Vagina (tissue), 2 donors: ENCODE measurements around the gene TTL. TPM values are rescaled to one million over a fixed set of nuclear protein-coding genes. Genes with fewer than 3 reads are reported as not detected.
A peak's percentile ranks its signal among the peaks of the same experiment; 100 is the strongest.

Source experiments
- DNase-seq, 2 donors: peaks; one replicate each; pipeline ENCODE4 v3.0.0-alpha.2; 2017; ENCODE audit errors: extremely low spot score in 2 of 2
- H3K27ac ChIP-seq: fragments of 200-600 bp; sonication (generic); one replicate; pipeline ENCODE4 v1.5.1; 2019
- H3K27me3 ChIP-seq: fragments of 200-600 bp; sonication (generic); one replicate; pipeline ENCODE4 v1.5.1; 2019
- H3K36me3 ChIP-seq, 2 donors: fragments of 200-600 bp; sonication (generic); one replicate each; pipeline ENCODE4 v1.5.1; 2017 to 2019
- H3K4me1 ChIP-seq: fragments of 200-600 bp; sonication (generic); one replicate; pipeline ENCODE4 v1.5.1; 2019
- H3K4me3 ChIP-seq, 2 donors: fragments of 200-600 bp; sonication (generic); 1 replicate in 1 of 2; 2 replicates in 1 of 2; pipeline ENCODE4 v1.5.1; 2016 to 2019
- H3K9me3 ChIP-seq: fragments of 200-600 bp; sonication (generic); one replicate; pipeline ENCODE4 v1.5.1; 2019
- CTCF ChIP-seq, 3 experiments: fragments of 450-650 bp in 2 of 3; fragments of 200-600 bp in 1 of 3; sonication (generic) in 1 of 3; IDR thresholded peaks; one replicate each; pipeline ENCODE4 v1.5.1; 2017 to 2019; ENCODE audit warnings: antibody characterized with exemption in 3 of 3, mild to moderate bottlenecking in 2 of 3, moderate library complexity in 2 of 3
- POLR2A ChIP-seq, 2 donors: fragments of 450-650 bp; IDR thresholded peaks; one replicate each; pipeline ENCODE4 v1.6.1; 2017; ENCODE audit warnings: antibody characterized with exemption in 2 of 2, mild to moderate bottlenecking in 2 of 2, moderate library complexity in 2 of 2
- POLR2AphosphoS5 ChIP-seq, 2 donors: sonication (generic); formaldehyde crosslinking; IDR thresholded peaks; one replicate each; pipeline ENCODE4 v1.9.0; 2017; ENCODE audit warnings: antibody characterized with exemption in 2 of 2, mild to moderate bottlenecking in 2 of 2, low read depth in 1 of 2; ENCODE audit not compliant: insufficient read depth in 1 of 2
- intact Hi-C: fragments of 100-400 bp; cut with DNase I; formaldehyde crosslinking; loops from one replicate; pipeline ENCODE4 v1.15.1; 2023
- total RNA-seq: library from RNA; depleted of rRNA; stranded (reverse); fragments of >200 nt; gene quantifications from one replicate; pipeline ENCODE4 v1.2.3, GENCODE V29; 2016

The TTL gene
- total RNA-seq, 1 donor from 2014 or later = 11.0 TPM

GRCh38 chr2:112540906-112541305, 59.0 kb downstream of the TTL start:
- H3K4me1 ChIP-seq = peaks cover 17% of the 10 kb centered on the region
- no peaks in the 10 kb centered on the region for H3K27me3 ChIP-seq
- no peak for DNase-seq
- no peak overlapping the region for H3K4me3 ChIP-seq
- no peak for TF ChIP-seq POLR2AphosphoS5 (IDR thresholded peaks at IDR 0.05; ENCODE audit: insufficient read depth in 1 of 2, low read depth in 1 of 2)
- TF ChIP-seq POLR2A (IDR thresholded peaks at IDR 0.05) = no peak
- H3K36me3 ChIP-seq = no peaks in the 10 kb centered on the region
- intact Hi-C loops = no loop called here
- no peak overlapping the region for H3K27ac ChIP-seq
- no peaks in the 10 kb centered on the region for H3K9me3 ChIP-seq

- Histone ChIP-seq H3K27ac (peak overlapping the region; percentile 88), H3K4me3 (peak overlapping the region; percentile 84 to 89), H3K4me1 (peaks cover 17% of the 10 kb centered on the region), H3K27me3 (no peaks in the 10 kb centered on the region), H3K36me3 (no peaks in the 10 kb centered on the region), H3K9me3 (no peaks in the 10 kb centered on the region)
- intact Hi-C loops = no loop called here
- DNase-seq = no peak
- TF ChIP-seq POLR2A (IDR thresholded peaks at IDR 0.05) (peak in 1 of 2 donors; percentile 6), CTCF (IDR thresholded peaks at IDR 0.05) (no peak), POLR2AphosphoS5 (IDR thresholded peaks at IDR 0.05; ENCODE audit: insufficient read depth in 1 of 2, low read depth in 1 of 2) (no peak)
Observed at GRCh38 chr2:112541315-112542122, 59.6 kb downstream of the TTL start.

- H3K9me3 ChIP-seq = no peaks in the 10 kb centered on the region
- H3K4me3 ChIP-seq = peak within 1 kb of the TSS; percentile 84 to 89
- intact Hi-C loops = no loop called here
- H3K27me3 ChIP-seq = no peaks in the 10 kb centered on the region
- TF ChIP-seq POLR2A (IDR thresholded peaks at IDR 0.05) = peak in 1 of 2 donors; percentile 4
- no peak for TF ChIP-seq CTCF (IDR thresholded peaks at IDR 0.05)
- peak; percentile 75 to 85 for TF ChIP-seq POLR2AphosphoS5 (IDR thresholded peaks at IDR 0.05; ENCODE audit: insufficient read depth in 1 of 2, low read depth in 1 of 2)
- H3K27ac ChIP-seq = peak within 1 kb of the TSS; percentile 88
- H3K36me3 ChIP-seq = peaks cover 0 to 7% of the 10 kb centered on the region in 2 donors
- DNase-seq = no peak
- H3K4me1 ChIP-seq = peaks cover 17% of the 10 kb centered on the region
Observed at GRCh38 chr2:112542123-112542983, 60.4 kb downstream of the TTL start, which contains the start of gene POLR1B. Gene POLR1B, plus strand, starts transcription at chr2:112542465. Its CDS starts 30 bp downstream, at chr2:112542495.

- H3K36me3 ChIP-seq = peaks cover 0 to 15% of the 10 kb centered on the region in 2 donors
- no peaks in the 10 kb centered on the region for H3K9me3 ChIP-seq
- no peak for DNase-seq
- no peaks in the 10 kb centered on the region for H3K27me3 ChIP-seq
- peak overlapping the region; percentile 84 to 89 for H3K4me3 ChIP-seq
- H3K4me1 ChIP-seq = peaks cover 17% of the 10 kb centered on the region
- intact Hi-C loops = no loop called here
- H3K27ac ChIP-seq = no peak overlapping the region
- TF ChIP-seq POLR2A (IDR thresholded peaks at IDR 0.05) (no peak), POLR2AphosphoS5 (IDR thresholded peaks at IDR 0.05; ENCODE audit: insufficient read depth in 1 of 2, low read depth in 1 of 2) (no peak), CTCF (IDR thresholded peaks at IDR 0.05) (no peak)
Observed at GRCh38 chr2:112542984-112543661, 61.2 kb downstream of the TTL start.

GRCh38 chr2:112547333-112547732, 65.4 kb downstream of the TTL start:
- peaks cover 0 to 39% of the 10 kb centered on the region in 2 donors for H3K36me3 ChIP-seq
- no peak for TF ChIP-seq POLR2A (IDR thresholded peaks at IDR 0.05)
- TF ChIP-seq POLR2AphosphoS5 (IDR thresholded peaks at IDR 0.05; ENCODE audit: insufficient read depth in 1 of 2, low read depth in 1 of 2) = no peak
- no peak for TF ChIP-seq CTCF (IDR thresholded peaks at IDR 0.05)
- H3K4me3 ChIP-seq = no peak overlapping the region
- no peaks in the 10 kb centered on the region for H3K9me3 ChIP-seq
- intact Hi-C loops = no loop called here
- H3K4me1 ChIP-seq = peaks cover 17% of the 10 kb centered on the region
- no peaks in the 10 kb centered on the region for H3K27me3 ChIP-seq
- H3K27ac ChIP-seq = no peak overlapping the region
- DNase-seq = no peak
